ENCODE data around the gene ZGRF1.
"Not testable (repeated sequence)": the region's sequence is repeated elsewhere in the genome, so short reads cannot be mapped to it uniquely, and the experiment has no call there.

Gene ZGRF1

DNA sequence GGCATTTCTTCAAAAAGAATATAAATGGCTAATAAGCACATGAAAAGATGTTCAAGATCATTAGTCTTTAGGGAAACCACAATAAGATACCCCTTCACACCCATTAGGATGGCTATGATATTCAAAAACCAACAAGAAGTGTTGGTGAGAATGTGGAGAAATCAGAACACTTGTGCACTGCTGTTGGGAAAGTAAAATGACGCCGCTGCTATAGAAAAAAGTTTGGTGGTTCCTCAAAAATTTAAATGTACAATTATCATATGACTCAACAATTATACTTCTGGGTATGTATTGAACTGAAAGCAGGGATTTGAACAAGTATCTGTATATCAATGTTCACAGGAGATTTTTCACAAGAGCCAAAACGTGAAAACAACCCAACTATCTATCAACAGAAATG is 91.4 kb downstream of the ZGRF1 start:
- DNase-seq: no peak

DNA sequence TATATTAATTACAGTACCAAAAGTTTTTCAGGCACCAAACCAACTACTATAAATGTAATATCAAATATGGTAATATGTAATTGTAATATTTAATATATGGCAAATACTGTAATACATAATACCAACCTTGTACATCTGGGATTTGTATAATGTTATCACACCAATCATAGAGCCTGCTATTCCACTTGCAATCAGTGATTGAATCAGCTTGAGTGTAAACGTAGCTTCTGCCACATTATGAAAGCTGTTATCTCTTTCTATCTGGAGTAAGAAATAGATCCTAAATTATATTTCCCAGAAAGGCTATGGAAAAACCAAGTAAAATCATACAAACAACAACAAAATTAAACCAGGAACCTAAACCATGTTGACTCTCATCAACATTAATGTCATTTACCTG is 96.0 kb downstream of the ZGRF1 start:
- no peak for DNase-seq

- DNase-seq: no peak
Measured at GRCh38 chr4:112536123-112536522, 100.6 kb downstream of the ZGRF1 start.

- no peak for DNase-seq
Measured at GRCh38 chr4:112532267-112532666, 104.4 kb downstream of the ZGRF1 start.

- DNase-seq: no peak
Measured at GRCh38 chr4:112531146-112531545, 105.6 kb downstream of the ZGRF1 start.

- no peak for DNase-seq
Measured at GRCh38 chr4:112526061-112526460, 110.6 kb downstream of the ZGRF1 start.

- DNase-seq: peak; percentile 85
Measured at GRCh38 chr4:112523764-112524505, 112.8 kb downstream of the ZGRF1 start.

GRCh38 chr4:112523008-112523721 is 113.5 kb downstream of the ZGRF1 start:
- peak; percentile 60 for DNase-seq

DNA sequence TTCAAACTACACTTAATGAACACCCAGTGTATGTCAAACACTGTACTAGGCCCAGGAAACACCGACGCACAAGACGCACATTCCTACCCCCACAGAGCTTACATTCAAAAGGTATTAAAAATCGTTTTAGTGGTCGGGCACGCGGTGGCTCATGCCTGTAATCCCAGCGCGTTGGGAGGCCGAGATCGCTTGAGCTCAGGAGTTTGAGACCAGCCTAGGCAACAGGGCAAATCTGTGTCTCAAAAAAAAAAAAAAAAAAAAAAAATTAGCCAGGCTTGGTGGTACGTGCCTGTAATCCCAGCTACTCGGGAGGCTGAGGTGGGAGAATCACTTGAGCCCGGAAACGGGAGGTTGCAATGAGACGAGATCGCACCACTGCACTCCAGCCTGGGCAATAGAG is 114.3 kb downstream of the ZGRF1 start:
- DNase-seq: not testable (repeated sequence)

- no peak for DNase-seq
Measured at GRCh38 chr4:112521123-112522023, 115.3 kb downstream of the ZGRF1 start.

- no peak for DNase-seq
Measured at GRCh38 chr4:112520598-112521122, 116.0 kb downstream of the ZGRF1 start.

DNA sequence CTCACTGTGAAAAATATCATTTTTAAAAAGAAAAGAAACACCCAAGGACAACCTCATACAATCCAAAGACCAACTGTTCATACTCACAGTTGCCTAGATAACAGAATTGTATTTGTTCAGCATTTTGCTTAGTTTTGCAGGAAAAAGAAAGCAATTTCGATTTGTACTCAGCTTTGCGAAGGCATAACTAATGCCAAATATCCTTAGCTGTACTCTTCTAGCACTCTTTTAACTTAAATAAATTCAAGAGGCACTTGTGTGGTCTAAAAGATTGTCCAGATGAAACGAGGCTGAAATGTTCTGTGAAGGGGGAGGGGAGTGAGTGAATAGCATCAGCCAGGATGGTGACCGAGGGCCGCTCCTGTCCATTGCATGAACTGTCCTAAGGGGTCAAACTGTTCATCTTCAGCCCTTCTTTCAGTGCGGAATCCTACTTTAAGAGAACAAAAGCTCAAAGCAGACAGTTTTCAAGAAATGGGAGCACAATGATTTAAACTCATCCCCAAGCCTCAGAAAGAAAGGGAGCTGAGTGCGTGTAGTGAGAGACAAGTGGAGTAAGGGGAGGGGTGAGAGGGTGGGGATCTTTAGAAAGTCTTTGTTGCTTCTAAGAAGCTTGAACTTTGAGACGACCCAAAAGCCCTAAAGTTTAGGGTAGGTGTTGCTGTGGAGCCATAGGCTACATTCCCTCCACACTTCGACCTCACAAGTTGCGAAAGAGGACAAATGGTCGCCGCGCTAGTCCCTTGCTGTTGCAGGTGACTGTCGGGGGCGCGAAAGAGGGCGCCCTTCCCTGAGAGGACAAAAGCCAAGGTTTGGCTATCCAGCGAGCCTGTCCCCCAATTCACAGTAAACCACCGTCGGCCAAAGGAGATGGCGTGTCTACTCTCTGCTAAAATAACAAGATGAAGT is 116.8 kb downstream of the ZGRF1 start:
- no peak for DNase-seq

- no peak for DNase-seq
Measured at GRCh38 chr4:112518675-112519074, 118.0 kb downstream of the ZGRF1 start.

- no peak for DNase-seq
Measured at GRCh38 chr4:112517911-112518310, 118.8 kb downstream of the ZGRF1 start.

- peak; percentile 31 for DNase-seq
Measured at GRCh38 chr4:112517067-112517634, 119.6 kb downstream of the ZGRF1 start.

DNA sequence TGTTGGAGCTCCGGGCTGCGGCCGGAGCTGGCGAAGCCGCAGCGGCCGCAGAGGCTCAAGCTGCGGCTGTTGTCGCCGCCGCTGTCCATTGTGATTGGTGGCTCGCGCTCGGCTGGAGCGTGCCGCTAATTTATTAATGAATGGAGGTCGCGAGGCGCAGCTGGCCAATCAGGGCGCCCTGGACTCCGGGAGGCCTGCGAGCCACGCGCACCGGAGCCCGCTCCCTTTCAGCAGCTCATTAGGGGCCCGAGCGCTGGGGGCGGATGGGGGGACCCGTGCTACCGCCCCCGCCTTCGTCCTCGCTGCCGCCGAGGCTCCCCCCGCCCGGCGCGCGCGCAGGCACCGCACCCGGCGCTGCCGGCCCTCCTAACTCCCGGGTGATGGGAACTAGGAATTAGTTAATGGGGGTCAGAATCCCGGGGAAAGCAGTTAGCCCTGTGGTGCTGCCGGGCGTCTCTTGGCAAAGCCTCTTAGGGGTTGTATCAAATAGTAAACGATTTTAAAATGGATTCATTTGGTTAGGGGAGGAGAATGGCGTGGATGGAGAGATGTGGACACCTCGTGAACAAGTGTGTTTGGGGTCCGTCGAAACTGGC is 120.1 kb downstream of the ZGRF1 start:
- no peak for DNase-seq

GRCh38 chr4:112516066-112516470 is 120.6 kb downstream of the ZGRF1 start, which contains the start of gene NEUROG2:
Gene NEUROG2 (minus strand): TSS chr4:112516180. CDS start chr4:112515475, 705 bp downstream.
- DNase-seq: no peak

- DNase-seq: peak; percentile 48
Measured at GRCh38 chr4:112515198-112516065, 121.3 kb downstream of the ZGRF1 start.

- DNase-seq: no peak
Measured at GRCh38 chr4:112514647-112515197, 122.0 kb downstream of the ZGRF1 start.
